Stimulated activated naive CD4-positive, alpha-beta T cell treated with Interleukin-2 at 50 U/mL for 16 hours (primary cell): ENCODE results near the gene PLXNA4.

Source experiments
- DNase-seq: peaks from one replicate; lab custom pipeline; 2025; lab: John Stamatoyannopoulos, UW

Gene PLXNA4

DNA sequence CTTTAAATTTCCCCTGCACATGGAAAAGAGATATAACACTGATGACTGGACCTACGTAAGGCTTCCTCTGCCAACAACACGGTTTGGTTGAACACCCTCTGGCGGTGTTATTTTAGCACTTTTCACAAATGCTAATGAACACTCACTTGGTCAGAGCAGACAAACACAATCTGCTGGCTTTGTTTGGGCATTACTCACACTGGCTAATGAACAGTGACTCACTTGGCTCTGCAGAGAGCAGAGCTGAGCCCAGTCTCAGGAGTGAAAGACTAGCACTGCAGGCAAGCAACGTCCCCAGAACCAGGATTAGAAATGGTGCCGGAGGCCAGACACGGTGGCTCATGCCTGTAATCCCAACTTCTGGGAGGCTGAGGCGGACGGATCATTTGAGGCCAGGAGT lies 430.8 kb downstream of the PLXNA4 start:
- DNase-seq, result no peak

DNA sequence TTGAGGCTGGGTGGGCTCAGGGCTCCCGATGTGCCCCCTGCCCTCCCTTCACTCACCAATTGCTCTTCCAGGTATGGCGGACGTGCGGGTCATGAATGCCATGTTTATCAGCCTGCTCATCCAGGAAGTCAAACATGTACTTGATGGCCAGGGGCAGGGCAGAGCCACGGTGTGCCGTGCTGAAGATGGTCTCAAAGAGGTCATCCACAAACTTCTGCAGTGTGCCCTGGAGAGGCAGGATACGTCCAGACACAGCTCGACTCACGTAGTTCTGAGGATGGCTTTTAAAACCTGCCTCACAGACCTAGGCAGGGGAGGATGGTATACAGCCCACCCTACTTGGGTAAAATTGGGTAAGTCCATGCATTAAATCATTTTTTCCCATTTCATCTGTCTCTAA lies 431.2 kb downstream of the PLXNA4 start:
- DNase-seq, result no peak

DNA sequence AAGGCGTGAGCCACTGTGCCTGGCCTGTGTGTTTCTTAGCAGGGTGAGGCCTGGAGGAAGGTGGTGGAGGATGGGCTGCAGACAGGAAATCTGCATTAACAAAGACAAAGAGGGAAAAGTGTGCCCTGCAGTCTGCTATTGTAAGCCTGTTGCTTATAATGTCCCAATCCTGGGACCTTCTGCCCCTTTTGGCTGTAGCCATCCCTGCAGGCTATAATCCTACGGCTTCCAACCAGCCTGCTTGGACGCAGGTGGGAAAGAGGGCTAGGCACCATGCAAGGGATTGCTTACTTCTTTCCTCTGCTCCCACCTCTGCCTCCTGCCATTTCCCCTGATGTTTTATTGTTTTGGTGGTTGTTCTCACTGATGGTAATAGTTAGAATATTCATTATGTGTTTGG lies 434.3 kb downstream of the PLXNA4 start:
- DNase-seq, result no peak

DNA sequence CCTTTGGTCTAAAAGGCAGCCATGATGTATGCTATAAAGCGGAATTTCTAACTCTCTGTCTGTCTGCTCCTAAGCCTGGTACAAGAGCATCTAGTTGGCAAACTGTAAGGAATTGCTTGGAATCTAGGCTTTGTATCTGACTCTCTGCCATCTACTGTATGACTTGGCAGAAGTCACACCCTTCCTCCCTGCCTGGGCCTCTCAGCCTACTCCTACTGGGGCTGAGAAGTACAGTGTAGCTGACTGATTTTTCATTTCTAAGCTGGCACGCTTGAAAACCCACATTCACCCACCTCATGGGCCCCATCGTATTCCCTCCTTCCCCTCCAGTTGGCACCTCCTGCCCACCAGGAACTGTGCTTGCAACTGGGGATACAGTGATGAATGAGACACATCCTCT lies 435.2 kb downstream of the PLXNA4 start:
- no peak for DNase-seq

DNA sequence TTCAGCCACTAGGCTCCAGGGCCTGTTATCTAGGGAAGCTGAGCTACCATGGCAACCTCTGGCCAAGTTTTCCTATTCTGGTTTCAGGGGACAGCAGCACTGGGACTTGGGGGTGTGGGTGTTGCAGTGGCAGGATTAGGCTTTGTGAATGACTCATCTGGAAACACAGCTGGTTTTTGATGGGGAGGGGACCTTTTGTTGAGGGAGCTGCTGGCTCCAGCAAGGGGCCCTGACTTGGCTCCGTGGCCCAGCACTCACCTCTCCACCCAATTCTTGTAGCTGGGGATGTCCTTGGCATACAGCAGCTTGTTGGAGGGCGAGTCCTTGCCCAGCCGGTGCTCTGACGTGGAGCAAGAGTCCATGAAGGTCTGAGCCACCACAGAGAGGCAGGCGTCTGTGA lies 435.9 kb downstream of the PLXNA4 start:
- DNase-seq, result no peak

DNA sequence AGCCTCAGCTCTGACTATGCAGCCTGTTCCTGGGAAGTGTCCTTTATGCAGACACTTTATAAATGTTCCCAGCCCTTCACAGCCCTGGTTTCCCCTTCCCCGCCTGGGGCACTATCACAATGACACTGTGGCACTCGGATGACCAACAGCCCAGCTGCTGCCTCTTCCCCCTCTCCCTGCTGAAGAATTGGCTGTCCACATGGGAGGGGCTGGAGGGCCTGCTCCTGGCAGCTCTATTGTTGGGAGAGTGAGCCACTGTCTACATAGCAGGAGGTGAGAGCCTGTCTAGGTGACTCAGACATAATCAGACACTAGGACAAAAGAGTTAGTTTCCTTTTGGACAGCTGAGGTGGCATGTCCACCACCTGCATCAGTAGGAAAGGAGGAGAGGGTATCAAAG lies 437.5 kb downstream of the PLXNA4 start:
- no peak for DNase-seq

DNA sequence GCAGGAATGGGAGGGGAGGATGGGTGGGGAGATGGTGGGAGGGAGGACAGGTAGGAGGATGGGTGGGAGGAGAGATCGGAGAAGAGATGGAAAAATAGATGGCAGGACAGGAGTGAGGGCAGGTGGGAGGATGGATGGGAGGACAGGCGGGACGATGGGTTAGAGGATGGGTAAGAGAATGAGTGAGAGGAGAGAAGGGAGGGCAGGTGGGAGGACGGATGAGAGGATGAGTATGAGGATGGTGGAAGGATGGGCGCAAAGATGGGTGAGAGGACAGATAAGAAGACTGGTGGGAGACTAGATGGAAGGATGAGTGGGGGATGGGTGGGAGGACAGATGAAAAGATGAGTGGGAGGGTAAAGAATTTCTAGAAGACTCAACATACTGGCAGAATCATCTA lies 438.6 kb downstream of the PLXNA4 start:
- no peak for DNase-seq

DNA sequence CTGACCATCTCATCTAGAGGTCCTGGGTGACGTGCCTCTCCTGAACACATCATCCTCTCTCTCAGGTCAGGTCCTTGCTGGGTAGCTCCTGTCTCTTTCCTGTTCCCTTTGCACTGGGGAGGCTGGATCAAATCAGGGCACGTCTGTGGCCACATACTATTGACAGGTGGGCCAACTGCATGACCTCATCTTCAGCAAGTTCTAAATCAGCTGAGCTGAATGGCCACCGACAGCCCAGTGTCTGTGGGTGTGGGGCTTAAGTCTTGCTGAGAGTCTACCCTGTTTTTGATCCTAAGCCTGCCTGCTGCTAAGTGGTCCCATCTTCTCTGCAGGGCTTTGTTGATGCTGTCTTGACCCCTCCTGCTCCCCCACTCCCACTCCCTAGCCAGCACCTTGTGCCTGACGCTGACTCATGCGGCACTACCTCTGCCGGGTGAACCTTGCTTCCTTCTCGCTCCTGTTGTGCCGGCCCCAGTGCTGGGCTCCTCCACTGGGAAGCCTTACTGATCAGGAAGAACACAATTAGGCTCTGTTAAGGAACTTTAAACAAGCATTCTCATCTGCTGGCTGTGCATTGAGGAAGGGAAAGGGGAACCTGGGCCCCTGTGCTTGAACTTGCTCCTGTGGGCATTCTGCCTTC lies 440.4 kb downstream of the PLXNA4 start:
- no peak for DNase-seq

DNA sequence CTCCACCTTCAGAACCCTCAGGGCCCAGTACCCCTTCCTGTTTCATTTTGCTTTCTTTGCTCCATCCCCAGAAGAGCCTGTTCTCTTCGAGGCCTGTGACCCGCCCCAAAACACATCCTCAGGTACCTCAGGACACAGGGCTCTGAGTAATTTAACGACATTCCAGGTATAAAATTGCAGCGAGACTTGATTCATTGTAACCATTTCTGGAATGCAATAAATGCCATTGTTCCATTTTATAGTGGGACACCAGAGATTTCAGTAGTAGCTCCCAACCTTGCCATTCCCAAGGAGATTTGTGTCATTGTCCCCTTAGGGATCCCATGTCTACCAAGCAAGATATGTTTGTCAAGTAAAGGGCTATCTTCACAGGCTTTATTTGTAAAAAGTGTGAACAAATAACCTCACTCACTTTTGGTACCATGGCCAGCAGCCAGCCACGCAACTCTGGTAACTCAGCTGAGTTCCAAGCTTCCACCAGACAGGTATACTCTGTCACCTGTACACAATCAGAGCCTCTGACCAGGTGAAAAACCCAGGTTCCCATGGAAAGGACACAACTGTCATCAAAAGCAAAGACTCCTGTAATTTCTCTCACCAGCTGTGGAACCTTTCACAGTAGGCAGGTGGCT lies 441.3 kb downstream of the PLXNA4 start:
- no peak for DNase-seq

DNA sequence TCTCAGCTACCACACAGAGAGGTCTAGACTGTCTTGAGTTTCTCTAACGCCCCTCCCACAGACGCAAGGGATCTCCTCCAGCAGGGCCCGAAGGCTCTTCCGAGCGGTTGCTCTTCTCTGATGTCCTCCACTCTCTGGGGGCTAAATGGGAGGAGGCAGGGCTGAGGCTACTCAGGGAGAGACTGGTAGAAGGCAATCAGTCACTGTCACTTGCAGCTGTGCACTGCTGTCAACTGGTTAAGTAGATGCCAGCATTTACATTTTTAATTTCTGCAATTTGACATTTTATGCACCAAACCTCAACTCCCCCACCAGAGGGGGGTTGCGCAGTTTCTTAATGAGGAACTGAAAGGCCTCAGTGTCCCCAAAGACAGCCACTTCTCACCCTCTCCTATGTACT lies 442.8 kb downstream of the PLXNA4 start:
- DNase-seq, result no peak

DNA sequence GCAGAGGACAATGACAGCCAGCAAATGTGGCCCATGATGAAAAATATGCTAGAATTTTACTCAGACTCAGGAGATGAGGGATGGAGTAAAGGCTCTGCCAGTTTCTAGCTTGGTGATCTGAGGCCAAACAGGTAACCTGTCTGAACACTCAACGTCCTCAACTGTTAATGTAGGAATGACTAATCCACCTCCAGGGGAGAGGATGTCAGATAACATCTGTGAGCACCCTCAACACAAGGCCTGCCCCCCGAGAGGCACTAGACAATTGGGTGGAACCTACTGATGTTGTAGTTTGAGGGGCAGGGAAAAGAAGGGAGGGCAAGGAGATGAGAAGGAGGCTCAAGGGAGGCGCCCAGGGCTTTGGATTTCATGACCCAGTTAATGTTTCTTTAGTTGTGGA lies 445.1 kb downstream of the PLXNA4 start:
- no peak for DNase-seq

DNA sequence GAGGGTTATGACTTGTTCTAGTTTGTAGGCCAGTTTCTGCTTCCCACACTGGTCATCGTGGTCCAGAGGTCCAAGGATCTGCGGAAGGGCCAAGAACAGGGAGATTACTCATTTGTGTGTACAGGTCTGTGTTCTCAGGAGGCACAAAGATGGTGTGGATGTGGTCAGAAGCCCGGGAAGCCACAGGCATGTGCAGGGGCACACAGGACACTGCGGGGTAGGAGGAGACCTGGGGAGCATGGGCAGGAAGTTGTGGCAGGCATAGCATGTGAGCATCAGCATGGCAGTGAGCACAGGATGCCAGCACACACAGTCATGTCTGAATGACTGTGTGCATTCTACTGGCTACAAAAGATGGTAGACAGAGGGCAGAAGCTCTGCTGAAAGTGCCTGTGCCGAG lies 445.8 kb downstream of the PLXNA4 start:
- no peak for DNase-seq

DNA sequence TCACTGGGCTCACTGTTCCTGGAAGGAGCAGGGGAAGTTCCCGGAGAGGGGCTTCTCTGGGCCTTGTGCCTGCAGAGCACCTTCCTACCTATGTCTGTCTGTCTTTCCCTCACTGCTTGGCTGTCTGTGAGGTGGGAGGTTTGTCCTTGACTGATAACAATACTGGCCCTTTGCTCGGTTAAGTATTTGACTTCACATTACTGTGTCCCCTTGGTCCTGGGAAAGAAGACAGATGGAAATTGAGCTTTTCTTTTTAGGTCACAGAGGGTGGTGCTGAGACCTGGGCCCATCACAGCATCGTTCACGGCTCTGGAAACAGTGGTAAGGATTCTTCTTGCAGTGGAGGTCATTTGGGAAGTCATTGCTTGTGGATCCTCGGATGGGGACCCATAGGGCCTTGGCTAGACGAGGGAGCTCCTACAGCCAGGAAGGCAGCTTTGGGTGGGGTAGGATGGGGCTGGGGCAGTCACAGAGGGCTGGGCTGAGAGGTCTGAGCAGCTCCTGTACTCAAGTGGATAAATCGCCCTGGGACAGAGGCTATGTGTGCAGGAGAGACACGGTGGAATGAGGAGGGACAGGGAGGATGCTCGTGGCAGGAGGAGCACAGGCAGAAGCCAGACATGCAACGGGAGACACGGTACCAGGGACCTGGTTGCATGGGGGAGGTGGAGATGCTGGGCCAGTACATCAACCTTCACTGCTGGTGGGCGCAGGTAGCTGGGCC lies 450.2 kb downstream of the PLXNA4 start:
- DNase-seq, result no peak

DNA sequence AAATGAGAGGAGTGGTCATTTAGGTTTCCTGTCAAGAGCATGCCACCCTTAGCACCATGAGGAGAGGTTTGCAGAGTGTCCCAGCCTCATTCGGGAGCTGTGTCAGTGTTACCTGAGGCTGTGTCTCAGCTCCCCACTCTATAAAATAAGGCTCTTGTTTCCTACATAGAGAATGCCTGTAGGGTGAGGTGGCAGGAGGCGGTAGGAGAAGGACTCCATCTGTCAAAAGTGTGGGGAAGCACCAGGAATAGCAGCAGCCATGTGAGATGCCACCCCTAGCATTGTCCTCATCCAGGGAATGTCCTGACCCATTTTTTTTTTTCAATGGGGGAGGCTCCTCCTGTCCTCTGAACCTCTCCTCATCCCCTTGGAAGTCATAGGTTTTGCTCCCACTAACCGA lies 451.2 kb downstream of the PLXNA4 start:
- DNase-seq, result no peak

DNA sequence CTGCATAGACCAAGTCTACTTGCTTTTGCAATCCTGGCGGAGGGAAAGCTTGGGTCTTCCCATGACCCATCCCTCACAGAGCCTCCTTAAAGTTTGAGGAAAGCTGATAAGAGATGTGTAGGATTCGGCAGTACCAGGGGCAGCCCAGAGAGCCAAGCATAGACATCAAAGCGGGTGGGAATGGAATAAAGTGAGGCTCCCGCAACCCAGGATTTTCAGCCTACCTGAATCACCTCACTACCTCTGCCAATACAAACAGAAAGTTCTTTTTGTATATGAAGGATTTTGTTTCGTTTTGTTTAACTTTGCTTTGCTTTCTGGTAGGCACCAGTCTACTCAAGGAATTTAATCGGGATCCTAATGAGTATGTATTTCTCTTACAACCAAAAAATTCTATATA lies 451.7 kb downstream of the PLXNA4 start:
- no peak for DNase-seq

DNA sequence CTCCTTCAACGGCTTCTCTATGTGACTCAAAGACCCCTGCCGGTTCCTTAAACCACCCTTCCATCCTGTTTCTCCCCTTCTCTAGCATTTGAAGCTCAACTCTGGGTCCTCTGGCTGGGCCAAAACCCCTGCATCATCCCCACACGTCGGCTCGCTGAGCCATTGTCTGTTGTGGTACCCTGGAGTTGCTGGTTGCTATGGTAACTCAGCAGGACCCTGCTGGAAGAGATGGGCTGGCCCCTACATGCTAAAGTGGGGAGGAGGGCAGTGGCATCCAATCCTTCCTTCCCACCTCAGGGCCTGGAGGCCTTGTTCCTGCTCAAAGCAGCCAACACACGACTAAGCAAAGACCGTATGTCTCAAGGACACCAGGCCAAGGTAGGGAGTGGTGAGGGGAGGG lies 452.5 kb downstream of the PLXNA4 start:
- DNase-seq, result no peak

DNA sequence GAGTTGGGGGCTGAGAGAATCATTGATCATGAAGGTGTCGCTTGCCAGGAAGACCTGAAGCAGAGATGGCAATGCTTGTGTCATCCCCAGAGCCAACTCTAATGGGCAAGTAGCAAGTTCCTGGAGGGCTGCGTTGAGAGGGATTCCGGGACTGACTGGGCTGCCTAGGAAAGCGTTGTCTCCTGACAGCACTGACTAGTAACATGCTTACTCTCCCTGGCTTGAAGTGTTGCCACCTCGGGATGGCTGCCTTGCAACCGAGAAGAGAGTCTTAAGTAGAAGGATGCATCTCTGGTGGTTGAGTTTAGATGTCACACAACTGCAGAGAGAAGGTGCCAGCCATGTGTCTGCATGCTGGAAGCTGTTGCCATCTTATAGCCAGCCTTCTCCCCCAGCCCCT lies 453.4 kb downstream of the PLXNA4 start:
- no peak for DNase-seq

DNA sequence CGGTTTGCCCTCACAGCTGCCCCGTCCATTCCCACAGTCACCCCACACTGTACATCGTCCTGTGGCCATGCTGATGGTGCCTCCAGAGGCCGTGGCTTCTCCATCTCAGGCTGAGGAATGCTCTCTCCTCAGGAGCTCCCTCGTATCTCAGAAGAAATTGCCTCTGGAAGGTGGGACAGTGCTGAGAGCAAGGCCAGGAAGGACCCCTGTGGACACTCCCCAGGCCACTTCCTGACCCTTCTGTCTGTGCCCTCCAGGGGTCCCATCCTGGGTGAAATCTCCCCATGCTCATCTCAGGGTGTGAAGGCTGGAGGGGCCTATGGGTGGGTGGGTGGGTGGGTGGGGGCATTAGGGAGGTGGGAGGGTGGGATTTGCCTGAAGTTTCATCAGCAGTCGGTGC lies 454.3 kb downstream of the PLXNA4 start:
- DNase-seq, result no peak

DNA sequence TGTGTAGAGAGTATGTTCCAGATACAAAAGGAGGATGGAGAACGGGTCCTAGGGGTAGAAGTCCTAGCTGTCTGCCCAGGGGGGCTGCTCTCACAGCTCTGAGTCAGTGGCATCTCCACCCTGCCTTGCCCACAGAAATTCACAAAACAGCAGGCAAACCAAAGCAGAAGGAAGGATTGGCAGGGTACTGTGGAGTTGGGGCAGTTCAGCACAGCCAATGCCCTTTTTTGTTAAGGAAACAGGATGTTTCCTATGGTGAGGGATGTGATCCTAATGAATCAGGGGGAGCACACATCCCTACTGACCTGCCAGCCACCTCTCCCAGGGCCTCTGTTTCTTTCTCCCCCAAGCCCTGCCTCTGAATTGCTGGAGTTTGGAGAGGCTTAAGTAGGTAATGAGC lies 457.6 kb downstream of the PLXNA4 start:
- DNase-seq, result no peak

DNA sequence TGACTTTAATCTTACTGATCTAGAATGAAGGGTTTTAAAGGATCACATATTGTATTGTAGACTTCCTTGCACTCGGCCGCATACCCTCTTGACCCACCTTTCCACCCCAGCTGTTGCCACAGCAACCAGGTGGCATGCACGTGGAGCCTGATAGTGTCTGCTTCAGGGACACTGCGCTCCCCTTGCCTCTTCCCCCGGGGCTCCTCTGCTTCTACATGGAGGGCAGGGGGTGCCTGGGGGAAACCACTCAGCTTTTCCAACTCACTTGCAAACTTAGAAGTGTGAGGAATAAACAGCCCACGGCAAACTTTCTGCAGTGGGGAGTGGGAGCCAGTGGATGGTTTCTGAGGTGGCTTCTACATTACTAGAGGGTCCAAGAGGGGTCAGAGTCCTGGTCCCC lies 458.6 kb downstream of the PLXNA4 start:
- DNase-seq, result no peak

DNA sequence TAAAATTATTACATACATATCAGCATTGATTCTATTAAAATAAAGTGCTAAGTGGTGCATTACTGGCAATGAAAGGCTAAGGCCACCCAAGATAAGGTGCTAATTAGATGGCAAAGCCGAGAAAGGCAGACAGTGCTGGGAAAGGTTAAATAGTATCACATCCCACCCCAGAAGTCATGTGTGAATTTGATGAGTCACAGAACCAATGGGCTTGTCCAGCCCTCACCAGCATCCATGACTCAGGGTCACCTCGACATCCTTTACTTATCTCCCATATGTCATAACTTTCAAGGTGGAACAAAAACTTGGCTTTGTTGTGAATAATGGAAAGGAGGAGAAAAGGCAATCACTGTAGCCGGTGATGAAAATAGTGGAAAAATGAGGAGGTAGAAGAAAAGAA lies 459.1 kb downstream of the PLXNA4 start:
- DNase-seq, result no peak

DNA sequence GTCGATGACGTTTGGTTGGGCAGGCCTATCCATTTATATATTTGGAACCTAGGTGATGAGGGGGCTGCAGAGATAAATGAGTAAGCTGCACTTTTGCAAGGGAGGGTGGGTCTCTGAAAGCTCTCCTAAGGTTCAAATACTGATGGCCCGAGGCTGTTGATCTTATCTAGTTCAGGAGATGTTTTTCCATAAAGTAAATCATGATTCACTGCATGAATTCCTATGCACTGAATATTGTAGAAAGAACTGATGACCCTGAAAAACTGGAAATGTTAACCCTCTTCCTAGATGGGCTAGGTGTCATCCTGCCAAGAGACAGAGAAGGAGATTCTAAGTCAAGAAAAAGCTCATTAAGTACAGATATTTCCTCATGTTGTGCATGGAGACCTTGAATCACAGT lies 459.9 kb downstream of the PLXNA4 start:
- no peak for DNase-seq

DNA sequence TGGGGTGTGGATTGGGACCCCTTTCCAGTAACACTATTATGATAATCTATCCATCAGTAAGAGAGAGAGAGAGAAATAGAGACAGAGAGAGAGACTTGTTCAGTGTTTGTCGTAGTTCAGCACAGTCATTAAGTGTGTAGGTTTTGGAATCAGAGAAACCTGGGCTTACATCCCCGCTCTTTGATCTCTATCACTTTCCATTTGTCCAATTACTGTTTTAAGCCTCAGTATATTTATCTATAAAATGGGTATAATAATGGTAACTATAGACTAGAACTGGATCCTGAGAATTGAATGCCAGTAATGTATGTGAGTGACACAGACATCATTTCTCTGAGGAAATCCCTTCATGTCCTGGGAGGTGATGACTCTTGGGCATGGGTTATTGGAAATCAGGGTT lies 460.5 kb downstream of the PLXNA4 start:
- DNase-seq, result no peak

DNA sequence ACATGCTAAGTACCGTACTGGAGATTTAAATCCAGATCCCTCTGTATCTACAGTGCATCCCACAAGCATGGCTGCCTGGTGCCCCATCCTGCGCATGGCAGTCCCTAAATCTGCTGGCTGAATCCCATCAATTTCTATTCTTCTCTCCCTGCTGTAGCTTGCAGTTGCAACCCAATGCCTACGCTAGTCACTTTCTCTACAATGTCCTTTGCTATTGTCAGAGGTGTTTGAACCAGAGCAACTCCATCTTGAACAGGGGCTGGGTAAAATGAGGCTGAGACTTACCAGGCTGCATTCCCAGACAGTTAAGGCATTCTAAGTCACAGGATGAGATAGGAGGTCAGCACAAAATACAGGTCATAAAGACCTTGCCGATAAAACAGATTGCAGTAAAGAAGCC lies 461.2 kb downstream of the PLXNA4 start:
- DNase-seq, result no peak
